ENCODE data around the gene MXI1.
A peak's percentile ranks its signal among the peaks of the same experiment; 100 is the strongest.
"Not testable (repeated sequence)": the region's sequence is repeated elsewhere in the genome, so short reads cannot be mapped to it uniquely, and the experiment has no call there.

MXI1 gene

GRCh38 chr10:110184398-110184797 lies 23.0 kb upstream of the MXI1 start:
- DNase-seq, result no peak

GRCh38 chr10:110185646-110186182 lies 21.7 kb upstream of the MXI1 start:
- DNase-seq, result not testable (repeated sequence)

- no peak for DNase-seq
Measured at GRCh38 chr10:110190170-110190569, 17.2 kb upstream of the MXI1 start.

- no peak for DNase-seq
Measured at GRCh38 chr10:110192552-110192951, 14.9 kb upstream of the MXI1 start.

- no peak for DNase-seq
Measured at GRCh38 chr10:110200503-110200902, 6.9 kb upstream of the MXI1 start.

GRCh38 chr10:110201046-110201445 lies 6.4 kb upstream of the MXI1 start:
- not testable (repeated sequence) for DNase-seq

GRCh38 chr10:110203500-110204455 lies 3.6 kb upstream of the MXI1 start:
- DNase-seq, result no peak

- DNase-seq, result no peak
Measured at GRCh38 chr10:110205051-110205675, 2.2 kb upstream of the MXI1 start.

- DNase-seq, result no peak
Measured at GRCh38 chr10:110207805-110208613, 604 bp downstream of the MXI1 start.

- no peak for DNase-seq
Measured at GRCh38 chr10:110208614-110209453, 1.4 kb downstream of the MXI1 start.

GRCh38 chr10:110209454-110209925 lies 2.1 kb downstream of the MXI1 start:
- no peak for DNase-seq

GRCh38 chr10:110209926-110210673 lies 2.7 kb downstream of the MXI1 start:
- DNase-seq, result no peak

GRCh38 chr10:110210674-110211464 lies 3.5 kb downstream of the MXI1 start:
- peak; percentile 94 for DNase-seq

GRCh38 chr10:110211465-110211843 lies 4.0 kb downstream of the MXI1 start:
- DNase-seq, result no peak

GRCh38 chr10:110212119-110213006 lies 5.0 kb downstream of the MXI1 start:
- no peak for DNase-seq

- DNase-seq, result no peak
Measured at GRCh38 chr10:110214371-110214826, 7.0 kb downstream of the MXI1 start.

GRCh38 chr10:110215286-110216170 lies 8.1 kb downstream of the MXI1 start:
- DNase-seq, result no peak

GRCh38 chr10:110216240-110216639 lies 8.8 kb downstream of the MXI1 start:
- DNase-seq, result no peak

All from NCI-H2227 treated with DMSO at 0.1 percent for 48 hours (cell line).